Caki2 (cell line): ENCODE measurements around the gene UBE2F. TPM values are rescaled to one million over a fixed set of nuclear protein-coding genes. Genes with fewer than 3 reads are reported as not detected.

ENCODE experiments used
- DNase-seq: peaks from one replicate; pipeline ENCODE4 v3.0.0-alpha.2; 2015; ENCODE audit warnings: low read depth
- in situ Hi-C: cut with HindIII; loops from 2 replicates; pipeline ENCODE4 v1.10.0; 2016; ENCODE audit warnings: low sequenced_read_pairs, low pct_unique_long_range_greater_than_20kb, mixed read lengths
- total RNA-seq: library from RNA; depleted of rRNA; stranded (reverse); fragments of >200 nt; shearing (Covaris generic); gene quantifications from 2 replicates; pipeline ENCODE4 v1.2.3, GENCODE V29; 2014; ENCODE audit warnings: low replicate concordance; rRNA removed

Gene UBE2F, protein sequence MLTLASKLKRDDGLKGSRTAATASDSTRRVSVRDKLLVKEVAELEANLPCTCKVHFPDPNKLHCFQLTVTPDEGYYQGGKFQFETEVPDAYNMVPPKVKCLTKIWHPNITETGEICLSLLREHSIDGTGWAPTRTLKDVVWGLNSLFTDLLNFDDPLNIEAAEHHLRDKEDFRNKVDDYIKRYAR
- 36.6 and 80.4 TPM in 2 replicates for total RNA-seq

DNA sequence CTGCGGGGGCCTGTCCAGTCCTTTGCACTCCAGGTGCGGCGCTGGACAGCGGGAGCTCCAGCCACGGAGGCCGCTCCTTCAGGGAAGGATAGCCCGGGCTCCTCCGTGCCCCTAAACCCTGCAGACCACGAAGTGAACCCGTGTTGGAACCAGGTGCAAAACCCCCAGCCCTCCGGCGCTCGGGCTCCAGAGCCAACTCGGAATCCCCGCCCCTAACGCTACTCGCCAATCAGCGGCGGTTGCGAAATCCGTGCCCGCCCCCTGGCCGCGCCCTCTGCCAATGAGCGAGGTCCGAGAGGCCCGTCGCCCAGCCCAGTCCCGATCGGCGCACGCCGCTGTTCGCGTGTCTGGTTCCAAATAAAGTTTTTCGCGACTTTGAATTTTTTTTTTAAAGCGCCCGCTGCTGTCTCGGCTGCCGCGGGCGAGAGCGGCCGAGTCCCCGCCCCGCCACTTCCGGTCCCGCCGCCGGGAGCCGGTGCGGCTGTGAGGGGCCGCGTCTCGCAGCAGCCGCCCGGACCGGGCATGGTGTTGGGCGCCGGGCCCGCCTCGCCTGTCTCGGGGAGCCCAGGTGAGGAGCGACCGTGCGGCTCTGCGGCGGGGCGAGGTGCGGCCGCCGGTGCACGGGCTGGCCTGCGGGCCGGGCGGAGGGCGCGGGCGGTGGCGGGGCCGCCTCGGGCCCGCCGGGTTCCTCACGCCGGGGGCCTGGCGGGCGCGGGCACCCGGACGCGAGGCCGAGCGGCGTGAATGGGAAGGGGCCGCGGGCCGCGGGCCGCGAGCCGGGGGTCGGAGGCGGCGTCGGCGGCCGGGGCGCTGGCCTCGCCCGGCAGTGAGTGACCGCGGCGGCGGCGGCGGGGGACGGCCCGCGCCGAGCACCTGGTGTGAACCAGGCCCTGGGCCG lies at the start of gene UBE2F:
Gene UBE2F (plus strand): TSS at position 450 of the 898 bp plus-strand sequence. CDS start 6,094 bp downstream, outside the sequence.
- in situ Hi-C loops, result no loop called here
- DNase-seq, result peak; percentile 88

DNA sequence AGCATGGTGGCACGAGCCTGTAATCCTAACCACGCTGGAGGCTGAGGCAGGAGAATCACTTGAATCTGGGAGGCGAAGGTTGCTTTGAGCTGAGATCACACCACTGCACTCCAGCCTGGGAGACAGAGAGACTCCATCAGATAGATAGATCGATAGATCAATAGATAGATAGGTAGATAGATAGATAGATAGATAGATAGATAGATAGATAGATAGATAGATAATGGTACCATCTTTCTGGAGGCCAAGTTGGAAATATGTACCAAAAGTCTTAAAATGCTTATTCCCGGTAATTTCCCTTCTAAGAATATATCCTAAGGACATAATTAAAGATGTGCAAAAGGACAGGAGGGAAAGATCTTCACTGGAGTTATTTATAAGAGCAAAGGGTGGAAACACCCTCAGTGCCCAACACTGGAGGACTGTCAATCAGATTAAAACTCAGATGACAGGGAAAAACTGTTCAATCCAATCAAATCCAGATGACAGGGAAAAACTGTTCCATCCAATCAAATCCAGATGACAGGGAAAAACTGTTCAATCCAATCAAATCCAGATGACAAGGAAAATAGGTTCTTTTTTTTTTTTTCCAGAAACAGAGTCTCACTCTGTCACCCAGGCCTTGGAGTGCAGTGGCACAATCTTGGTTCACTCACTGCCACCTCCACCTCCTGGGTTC lies 49.0 kb upstream of the UBE2F start:
- in situ Hi-C loops, result no loop called here
- no peak for DNase-seq

DNA sequence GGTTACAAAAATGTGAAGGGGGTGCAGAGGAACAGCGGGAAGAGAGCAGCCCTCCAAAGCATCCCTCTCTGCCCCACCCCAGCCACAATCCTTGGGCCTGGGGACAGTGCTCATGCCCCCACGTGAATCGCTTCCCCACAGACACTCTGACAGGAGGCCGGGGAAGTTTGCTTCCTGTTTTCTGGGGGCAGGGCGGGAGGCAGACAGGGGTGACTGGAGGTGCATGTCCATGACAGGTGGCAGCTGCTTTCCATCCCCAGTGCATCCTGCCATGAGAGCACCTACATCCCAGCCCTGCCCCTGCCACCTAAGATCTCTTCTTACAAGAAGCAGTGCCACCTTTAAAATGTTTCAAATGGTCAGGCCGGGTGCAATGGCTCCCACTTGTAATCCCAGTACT lies 47.2 kb upstream of the UBE2F start:
- in situ Hi-C loops, result no loop called here
- DNase-seq, result no peak

GRCh38 chr2:237920673-237921072 lies 46.1 kb upstream of the UBE2F start:
- in situ Hi-C loops, result no loop called here
- no peak for DNase-seq

DNA sequence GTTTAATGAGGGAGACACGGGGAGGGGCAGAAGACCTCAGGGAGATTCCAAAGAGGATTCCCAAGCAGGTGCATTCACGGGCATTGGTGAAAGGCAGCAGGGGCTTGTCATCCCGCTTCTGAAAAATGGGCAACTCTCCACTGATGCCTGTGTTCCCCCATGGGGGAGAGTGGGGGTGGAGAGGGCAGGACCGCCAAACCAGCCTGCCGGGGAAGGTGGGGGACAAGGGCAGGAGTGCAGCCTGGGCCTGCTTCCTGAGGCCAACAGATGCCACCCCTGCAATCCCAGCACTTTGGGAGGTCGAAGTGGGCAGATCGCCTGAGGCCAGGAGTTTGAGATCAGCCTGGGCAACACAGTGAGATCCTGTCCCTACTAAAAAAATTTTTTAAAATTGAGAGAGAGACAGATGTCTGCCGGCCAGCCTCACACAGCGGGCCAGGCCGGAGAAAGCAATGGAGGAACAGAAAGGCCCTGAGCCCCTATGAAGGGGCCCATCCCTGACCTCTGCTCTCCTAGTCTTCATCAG lies 44.8 kb upstream of the UBE2F start:
- in situ Hi-C loops, result no loop called here
- DNase-seq, result no peak

DNA sequence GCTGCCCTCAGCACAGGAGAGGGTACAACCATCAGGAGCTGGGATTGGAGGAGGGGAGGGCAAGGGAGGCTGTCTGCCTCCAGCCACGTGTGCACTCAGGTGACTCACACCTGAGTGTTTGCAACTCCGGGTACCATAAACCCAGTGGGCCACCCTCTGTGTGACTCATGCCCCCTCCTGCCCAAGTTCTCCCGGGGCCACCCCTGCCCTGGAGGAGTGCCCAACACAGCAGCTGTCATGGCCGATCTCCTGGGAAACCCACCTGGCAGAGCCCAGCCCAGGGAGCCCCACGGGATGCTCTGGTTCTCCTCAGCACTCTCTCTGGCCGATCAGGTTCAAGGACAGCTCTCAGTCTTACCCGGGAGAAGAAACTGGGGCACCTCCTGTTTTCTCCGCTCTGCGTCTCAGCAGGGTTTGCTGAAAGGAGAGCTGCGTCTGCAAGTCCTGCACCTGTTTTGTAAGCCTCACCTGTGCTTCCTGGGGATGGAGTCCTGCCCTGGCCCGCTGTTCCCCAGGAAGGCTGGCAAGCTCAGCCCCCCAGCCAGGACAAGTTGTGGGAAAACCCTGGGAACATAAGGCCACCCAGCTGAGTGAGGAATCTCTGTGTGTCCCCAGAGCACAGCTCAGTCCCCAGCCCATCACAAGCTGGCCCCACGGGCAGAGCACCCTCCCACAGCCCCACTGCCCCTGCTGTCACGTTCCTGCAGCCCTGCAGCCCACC lies 44.0 kb upstream of the UBE2F start:
- DNase-seq, result no peak
- in situ Hi-C loops, result no loop called here

DNA sequence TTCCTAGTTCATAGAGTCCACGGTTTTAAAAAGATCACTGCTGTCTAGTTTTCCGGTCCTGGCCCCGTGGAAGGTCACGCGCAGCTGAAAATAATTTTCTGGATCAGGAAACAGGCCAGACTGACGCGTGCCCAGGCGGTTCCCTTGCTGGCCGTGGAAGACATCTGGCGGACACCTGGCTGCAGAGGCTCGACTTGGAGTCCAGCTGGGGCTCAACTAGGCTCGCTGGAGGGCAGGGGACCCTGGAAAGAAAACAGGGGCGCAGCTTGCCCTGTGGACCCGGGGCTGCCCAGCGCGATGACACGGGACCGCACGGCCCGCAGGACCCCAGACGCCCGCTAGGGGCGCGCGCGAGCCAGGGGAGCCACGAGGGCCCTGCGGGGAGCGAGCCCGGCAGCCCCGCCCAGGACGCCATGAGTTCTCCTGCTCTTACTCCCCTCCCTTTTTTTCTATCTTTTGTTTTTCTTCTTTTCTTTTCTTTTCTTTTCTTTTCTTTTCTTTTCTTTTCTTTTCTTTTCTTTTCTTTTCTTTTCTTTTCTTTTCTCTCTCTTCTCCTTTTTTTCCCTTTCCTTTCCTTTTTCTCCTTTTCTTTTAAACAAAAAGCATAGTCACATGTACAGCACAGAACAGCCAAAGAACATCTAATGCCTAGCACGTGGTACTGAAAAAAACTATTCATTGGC lies 43.2 kb upstream of the UBE2F start:
- DNase-seq, result peak; percentile 33
- in situ Hi-C loops, result no loop called here

GRCh38 chr2:237924164-237924534 lies 42.7 kb upstream of the UBE2F start:
- in situ Hi-C loops, result no loop called here

DNA sequence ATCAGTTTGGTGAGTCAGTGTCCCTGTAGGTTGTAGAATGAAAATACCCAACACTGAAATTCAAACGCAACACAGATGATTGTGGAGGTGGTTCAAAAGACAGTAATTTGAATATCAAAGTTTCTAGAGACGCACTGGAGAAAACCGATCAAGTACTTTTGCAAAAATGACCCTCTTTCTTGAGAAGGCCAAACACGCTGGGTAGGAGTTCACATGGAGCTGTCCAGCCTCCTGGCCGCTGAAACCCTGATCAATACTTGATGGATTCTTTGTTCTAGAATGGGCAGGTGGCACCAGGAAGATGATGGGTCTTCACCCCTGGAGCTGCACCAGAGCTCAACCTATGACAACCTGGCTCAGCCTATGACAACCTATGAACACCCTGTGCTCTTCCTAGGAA lies 39.7 kb upstream of the UBE2F start:
- DNase-seq, result no peak
- in situ Hi-C loops, result no loop called here

More at GRCh38 chr2:237924164-237924534, 42.7 kb upstream of the UBE2F start:
- DNase-seq, result no peak

DNA sequence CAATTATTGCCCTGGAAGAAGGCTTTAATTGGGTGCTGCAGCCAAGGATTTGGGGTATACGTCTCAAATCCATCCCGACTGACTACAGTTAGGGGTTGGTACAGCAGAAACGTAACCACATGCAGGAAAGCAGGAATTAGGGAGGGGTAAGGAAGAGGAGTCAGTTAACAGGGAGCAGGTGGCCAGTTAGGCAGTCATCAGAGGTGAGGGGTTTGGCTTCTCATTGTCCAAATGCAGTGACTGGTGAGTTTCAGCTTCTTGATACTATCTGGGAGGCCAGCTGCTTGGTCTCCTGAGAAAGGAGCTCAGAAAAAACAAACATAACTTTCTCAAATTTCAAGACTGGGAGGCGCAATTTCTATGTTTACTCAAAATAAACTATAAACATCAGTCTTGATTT lies 38.8 kb upstream of the UBE2F start:
- no peak for DNase-seq
- in situ Hi-C loops, result no loop called here

- DNase-seq, result no peak
- in situ Hi-C loops, result no loop called here
Measured at GRCh38 chr2:237929979-237930378, 36.8 kb upstream of the UBE2F start.

GRCh38 chr2:237931205-237931721 lies 35.6 kb upstream of the UBE2F start:
- in situ Hi-C loops, result no loop called here
- DNase-seq, result no peak

- in situ Hi-C loops, result no loop called here
- no peak for DNase-seq
Measured at GRCh38 chr2:237932731-237933131, 34.1 kb upstream of the UBE2F start.

GRCh38 chr2:237934186-237934585 lies 32.6 kb upstream of the UBE2F start:
- in situ Hi-C loops, result no loop called here
- DNase-seq, result no peak

DNA sequence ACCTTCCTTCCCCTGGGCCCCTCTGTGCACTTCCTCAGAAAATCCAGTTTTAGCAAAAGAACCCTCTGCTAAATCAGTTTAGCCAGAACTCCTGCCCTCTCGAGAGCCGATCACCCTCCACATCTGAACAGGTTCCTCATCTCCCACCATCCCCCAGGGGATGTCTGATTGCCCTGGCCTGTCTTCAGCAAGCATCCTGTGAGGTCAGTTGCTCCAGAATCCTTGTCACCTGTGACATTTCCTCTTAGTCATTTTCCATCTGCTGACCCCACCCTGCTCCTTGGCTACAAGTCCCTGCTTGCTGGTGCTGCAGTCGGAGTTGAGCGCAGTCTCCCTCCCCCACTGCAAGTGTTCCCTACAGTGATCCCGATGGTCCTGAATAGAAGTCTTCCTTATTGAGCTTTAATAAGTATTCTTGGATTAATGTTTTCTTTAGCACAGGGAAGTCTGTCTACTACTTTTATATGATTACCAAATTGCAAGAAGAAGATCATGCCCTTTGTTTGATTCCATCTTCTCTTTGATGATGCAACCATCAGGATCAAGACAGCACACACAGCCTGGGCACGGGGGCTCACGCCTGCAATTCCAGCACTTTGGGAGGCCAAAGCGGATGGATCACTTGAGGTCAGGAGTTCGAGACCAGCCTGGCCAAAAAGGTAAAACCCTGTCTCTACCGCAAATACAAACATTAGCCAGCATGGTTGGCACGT lies 30.9 kb upstream of the UBE2F start:
- in situ Hi-C loops, result no loop called here
- no peak for DNase-seq

- in situ Hi-C loops, result no loop called here
Measured at GRCh38 chr2:237939251-237939650, 27.6 kb upstream of the UBE2F start.

DNA sequence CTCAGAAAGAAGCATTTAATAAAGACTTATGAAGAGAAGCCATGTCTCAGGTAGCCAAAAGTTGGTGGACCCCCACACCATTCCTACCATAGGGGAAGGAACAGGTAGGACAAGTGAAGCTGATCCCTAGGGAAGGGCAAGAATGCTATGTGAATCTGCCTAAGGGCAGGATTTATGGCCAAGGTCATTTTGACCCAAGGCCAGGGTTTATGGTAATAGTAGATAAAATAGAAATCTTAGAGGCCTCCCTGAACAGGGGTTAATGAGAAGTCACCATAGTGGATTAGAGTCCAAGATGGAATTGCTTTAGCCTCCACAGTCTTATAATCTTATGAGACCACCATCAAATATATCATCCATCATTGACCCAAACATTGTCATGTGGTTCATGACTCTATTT lies 26.0 kb upstream of the UBE2F start:
- no peak for DNase-seq
- in situ Hi-C loops, result no loop called here

More at GRCh38 chr2:237939251-237939650, 27.6 kb upstream of the UBE2F start:
- no peak for DNase-seq
